ENCODE measurements around the gene CANT1.

Gene CANT1

DNA sequence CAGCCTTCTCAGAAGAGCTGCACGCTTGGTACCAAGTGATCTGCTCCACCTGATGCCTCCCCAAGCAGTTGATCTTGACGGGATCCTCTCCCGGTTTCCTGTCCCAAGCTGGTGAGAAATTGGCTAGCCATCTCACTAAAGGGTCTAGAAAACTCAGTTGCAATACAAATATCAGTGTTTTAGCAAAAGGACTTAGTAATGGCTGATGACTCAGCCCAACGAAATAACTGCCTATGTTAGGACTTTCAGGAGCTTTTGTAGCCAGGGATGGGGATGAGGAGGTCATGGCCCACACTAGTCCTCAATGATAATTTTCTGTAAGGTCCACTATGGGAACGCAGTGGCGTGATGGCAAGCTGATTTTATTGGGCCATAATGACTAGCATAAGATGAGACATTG lies 41.7 kb upstream of the CANT1 start:
- DNase-seq (ENCODE audit: low read depth) = peak; percentile 34
- no peak overlapping the region for H3K4me3 ChIP-seq (ENCODE audit: control insufficient read depth, low read depth, low read length)
- TF ChIP-seq CTCF (conservative IDR thresholded peaks at IDR 0.05; ENCODE audit: control insufficient read depth, insufficient read depth, low read depth, low read length) = no peak

GRCh38 chr17:79050551-79050950 lies 41.0 kb upstream of the CANT1 start:
- no peak overlapping the region for H3K4me3 ChIP-seq (ENCODE audit: control insufficient read depth, low read depth, low read length)
- no peak for TF ChIP-seq CTCF (conservative IDR thresholded peaks at IDR 0.05; ENCODE audit: control insufficient read depth, insufficient read depth, low read depth, low read length)
- no peak for DNase-seq (ENCODE audit: low read depth)

DNA sequence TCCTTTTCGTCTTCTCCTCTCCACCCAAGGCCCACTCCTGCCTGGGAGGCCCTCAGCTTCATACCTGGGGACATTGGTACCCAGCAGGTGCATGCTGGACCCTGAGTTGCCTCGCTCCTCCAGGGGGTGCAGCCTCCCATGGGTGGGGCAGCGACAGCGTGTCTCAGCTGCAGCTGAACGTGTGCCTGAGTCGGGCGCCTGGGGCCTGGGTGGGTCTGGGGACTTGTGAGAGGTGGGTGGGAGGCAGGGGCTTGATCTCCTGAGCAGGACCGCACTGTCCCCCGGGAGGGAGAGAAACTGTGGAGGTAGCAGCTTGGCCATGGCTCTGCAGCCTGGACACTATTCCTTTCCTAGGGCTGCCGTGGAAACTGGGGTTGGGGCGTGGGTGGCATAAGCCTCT lies 40.3 kb upstream of the CANT1 start:
- DNase-seq (ENCODE audit: low read depth) = no peak
- no peak for TF ChIP-seq CTCF (conservative IDR thresholded peaks at IDR 0.05; ENCODE audit: control insufficient read depth, insufficient read depth, low read depth, low read length)
- no peak overlapping the region for H3K4me3 ChIP-seq (ENCODE audit: control insufficient read depth, low read depth, low read length)

DNA sequence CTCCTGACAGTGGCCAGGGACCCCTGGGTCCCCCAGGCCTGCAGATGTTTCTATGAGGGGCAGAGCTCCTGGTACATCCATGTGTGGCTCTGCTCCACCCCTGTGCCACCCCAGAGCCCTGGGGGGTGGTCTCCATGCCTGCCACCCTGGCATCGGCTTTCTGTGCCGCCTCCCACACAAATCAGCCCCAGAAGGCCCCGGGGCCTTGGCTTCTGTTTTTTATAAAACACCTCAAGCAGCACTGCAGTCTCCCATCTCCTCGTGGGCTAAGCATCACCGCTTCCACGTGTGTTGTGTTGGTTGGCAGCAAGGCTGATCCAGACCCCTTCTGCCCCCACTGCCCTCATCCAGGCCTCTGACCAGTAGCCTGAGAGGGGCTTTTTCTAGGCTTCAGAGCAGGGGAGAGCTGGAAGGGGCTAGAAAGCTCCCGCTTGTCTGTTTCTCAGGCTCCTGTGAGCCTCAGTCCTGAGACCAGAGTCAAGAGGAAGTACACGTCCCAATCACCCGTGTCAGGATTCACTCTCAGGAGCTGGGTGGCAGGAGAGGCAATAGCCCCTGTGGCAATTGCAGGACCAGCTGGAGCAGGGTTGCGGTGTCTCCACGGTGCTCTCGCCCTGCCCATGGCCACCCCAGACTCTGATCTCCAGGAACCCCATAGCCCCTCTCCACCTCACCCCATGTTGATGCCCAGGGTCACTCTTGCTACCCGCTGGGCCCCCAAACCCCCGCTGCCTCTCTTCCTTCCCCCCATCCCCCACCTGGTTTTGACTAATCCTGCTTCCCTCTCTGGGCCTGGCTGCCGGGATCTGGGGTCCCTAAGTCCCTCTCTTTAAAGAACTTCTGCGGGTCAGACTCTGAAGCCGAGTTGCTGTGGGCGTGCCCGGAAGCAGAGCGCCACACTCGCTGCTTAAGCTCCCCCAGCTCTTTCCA lies 39.5 kb upstream of the CANT1 start:
- no peak for TF ChIP-seq CTCF (conservative IDR thresholded peaks at IDR 0.05; ENCODE audit: control insufficient read depth, insufficient read depth, low read depth, low read length)
- DNase-seq (ENCODE audit: low read depth) = no peak
- H3K4me3 ChIP-seq (ENCODE audit: control insufficient read depth, low read depth, low read length) = no peak overlapping the region

GRCh38 chr17:79047923-79048825 lies 38.6 kb upstream of the CANT1 start:
- no peak for TF ChIP-seq CTCF (conservative IDR thresholded peaks at IDR 0.05; ENCODE audit: control insufficient read depth, insufficient read depth, low read depth, low read length)
- H3K4me3 ChIP-seq (ENCODE audit: control insufficient read depth, low read depth, low read length) = no peak overlapping the region
- DNase-seq (ENCODE audit: low read depth) = peak; percentile 45

GRCh38 chr17:79047291-79047920 lies 37.8 kb upstream of the CANT1 start:
- H3K4me3 ChIP-seq (ENCODE audit: control insufficient read depth, low read depth, low read length) = no peak overlapping the region
- no peak for TF ChIP-seq CTCF (conservative IDR thresholded peaks at IDR 0.05; ENCODE audit: control insufficient read depth, insufficient read depth, low read depth, low read length)
- no peak for DNase-seq (ENCODE audit: low read depth)
